Omental fat pad (tissue), 4 donors: ENCODE data around the gene TNFAIP3. TPM values are rescaled to one million over a fixed set of nuclear protein-coding genes. Genes with fewer than 3 reads are reported as not detected.

ENCODE experiments used
- ATAC-seq: fragments of 150-250 bp; one replicate; pipeline ENCODE4 v1.9.1; 2016; ENCODE audit warnings: mild to moderate bottlenecking, moderate library complexity; ENCODE audit not compliant: low FRiP score
- DNase-seq: peaks from one replicate; pipeline ENCODE4 v3.0.0-alpha.2; 2019; ENCODE audit warnings: low spot score
- total RNA-seq, 4 donors: library from RNA; depleted of rRNA; stranded (reverse); fragments of >200 nt; gene quantifications; one replicate each; pipeline ENCODE4 v1.1.0, GENCODE V29; 2016
- TF ChIP-seq, protein P1 (sequence below), 3 donors: fragments of 450-650 bp; IDR thresholded peaks; one replicate each; pipeline ENCODE4 v1.5.1; 2016 to 2017; ENCODE audit warnings: antibody characterized with exemption in 3 of 3, mild to moderate bottlenecking in 3 of 3, moderate library complexity in 2 of 3

Gene TNFAIP3
- total RNA-seq, 4 donors from 2014 or later: 24.2 to 250 (median 44.5) TPM

DNA sequence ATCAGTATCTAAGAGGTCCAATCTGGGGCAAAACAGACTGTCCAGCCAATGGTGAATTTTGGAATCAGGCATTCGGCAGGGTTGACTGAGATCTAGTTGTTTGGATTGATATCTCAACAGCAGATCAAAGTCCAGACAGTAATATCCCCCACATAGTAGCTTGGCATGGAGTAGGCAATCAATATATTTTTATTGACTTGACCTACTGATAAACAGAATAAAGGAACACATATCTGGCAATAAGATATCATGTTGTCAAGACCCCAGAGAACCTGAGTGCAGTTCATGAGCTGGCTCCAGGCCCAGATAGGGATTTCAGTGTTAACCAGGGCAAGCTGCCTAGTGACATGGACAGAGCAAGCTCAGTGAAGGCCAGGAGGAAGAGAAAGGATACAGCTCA lies 34.4 kb downstream of the TNFAIP3 start:
- DNase-seq (no peak), ATAC-seq (no peak)
- TF ChIP-seq, protein P1, sequence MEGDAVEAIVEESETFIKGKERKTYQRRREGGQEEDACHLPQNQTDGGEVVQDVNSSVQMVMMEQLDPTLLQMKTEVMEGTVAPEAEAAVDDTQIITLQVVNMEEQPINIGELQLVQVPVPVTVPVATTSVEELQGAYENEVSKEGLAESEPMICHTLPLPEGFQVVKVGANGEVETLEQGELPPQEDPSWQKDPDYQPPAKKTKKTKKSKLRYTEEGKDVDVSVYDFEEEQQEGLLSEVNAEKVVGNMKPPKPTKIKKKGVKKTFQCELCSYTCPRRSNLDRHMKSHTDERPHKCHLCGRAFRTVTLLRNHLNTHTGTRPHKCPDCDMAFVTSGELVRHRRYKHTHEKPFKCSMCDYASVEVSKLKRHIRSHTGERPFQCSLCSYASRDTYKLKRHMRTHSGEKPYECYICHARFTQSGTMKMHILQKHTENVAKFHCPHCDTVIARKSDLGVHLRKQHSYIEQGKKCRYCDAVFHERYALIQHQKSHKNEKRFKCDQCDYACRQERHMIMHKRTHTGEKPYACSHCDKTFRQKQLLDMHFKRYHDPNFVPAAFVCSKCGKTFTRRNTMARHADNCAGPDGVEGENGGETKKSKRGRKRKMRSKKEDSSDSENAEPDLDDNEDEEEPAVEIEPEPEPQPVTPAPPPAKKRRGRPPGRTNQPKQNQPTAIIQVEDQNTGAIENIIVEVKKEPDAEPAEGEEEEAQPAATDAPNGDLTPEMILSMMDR (IDR thresholded peaks at IDR 0.05): no peak

DNA sequence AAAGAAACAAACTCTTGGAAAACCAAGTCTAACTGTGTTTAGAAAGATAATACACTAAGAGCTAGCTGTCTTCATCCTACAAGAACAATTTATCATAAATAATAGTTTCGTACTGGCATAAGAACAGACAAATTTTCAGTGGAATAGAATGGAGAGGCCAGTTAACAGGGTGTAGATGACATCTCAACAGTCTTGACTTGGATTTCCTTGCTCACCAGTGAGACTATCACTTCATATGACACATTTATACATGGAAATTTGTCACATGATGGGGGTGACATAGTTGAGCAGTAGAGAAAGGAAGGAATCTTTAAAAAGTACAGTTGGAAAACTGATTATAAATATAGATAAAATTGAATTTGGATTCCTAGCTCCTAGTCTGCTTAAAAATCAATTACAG lies 35.6 kb downstream of the TNFAIP3 start:
- TF ChIP-seq, protein P1 (IDR thresholded peaks at IDR 0.05): no peak
- ATAC-seq: no peak
- no peak for DNase-seq

DNA sequence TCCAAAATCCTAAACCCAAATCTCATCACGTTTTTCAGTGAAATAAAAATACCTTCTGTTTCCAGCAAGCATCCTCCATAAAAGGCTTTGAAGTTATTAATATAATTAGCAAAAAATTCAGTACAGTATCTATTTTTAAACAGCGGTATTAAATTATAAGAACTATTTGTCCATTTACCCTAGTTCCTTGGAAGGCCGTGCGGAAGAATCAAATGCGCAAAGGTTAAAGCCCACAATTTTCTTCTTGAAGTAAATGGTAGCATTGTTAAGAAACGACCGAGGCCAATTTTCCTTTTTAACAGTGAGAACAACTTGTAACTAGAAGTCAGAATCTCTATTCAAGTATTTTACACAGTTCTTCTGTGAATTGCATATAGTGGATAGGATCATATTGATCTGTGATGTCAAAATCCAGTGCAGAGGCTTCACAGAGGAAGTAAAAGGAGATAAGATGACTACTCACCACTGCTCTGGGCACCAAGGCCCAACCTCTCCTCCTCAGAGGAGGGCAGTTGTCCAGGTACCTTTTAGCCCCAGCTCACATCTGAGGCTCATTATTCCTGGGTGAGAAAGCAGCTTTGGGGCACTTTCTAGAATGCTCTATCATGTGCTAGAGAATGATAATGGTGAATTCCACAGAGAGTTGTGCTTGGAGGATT lies 36.3 kb downstream of the TNFAIP3 start:
- TF ChIP-seq, protein P1 (IDR thresholded peaks at IDR 0.05): no peak
- DNase-seq: no peak

DNA sequence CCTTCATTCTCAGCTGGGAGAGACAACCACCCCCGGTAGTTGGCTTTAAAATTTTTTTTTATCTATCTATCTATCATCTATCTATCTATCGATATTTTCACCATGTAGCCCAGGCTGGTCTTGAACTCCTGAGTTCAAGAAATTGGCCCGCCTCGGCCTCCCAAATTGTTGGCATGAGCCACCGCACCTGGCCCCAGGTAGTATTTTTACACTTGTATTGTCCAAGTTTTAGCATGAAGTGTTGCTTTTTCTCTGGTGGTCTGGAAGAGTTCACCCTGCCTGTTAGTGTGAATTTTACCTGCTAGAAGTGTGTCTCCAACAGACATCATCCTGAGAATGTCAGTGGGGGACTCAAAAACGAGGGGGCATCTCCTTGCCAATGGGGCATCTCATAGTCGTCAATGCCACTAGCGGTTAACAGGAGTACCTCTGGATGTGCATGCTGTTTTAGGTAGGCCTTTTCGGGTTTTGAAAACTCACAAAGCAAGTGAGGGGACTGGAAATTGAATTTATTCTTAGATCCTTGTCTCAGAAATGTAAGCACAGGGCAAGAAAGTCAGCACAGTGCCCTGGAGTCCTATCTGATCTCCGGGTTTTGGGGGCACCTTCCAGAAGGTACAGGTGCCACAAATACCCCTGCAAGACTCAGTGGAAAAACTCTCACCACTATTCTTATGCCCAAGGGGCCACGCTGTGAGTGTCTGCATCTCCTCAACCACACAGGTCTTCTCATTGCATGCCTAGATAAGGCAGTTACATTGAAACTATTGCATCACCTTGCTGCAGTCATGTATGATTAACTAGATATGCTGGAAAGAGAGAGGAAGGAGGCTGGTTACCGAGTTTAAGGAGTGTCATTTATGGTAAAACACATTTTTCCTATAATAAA lies 37.1 kb downstream of the TNFAIP3 start:
- no peak for DNase-seq
- peak; percentile 64 for ATAC-seq
- TF ChIP-seq, protein P1 (IDR thresholded peaks at IDR 0.05): no peak

More for the DNA sequence above, 36.3 kb downstream of the TNFAIP3 start:
- no peak for ATAC-seq

DNA sequence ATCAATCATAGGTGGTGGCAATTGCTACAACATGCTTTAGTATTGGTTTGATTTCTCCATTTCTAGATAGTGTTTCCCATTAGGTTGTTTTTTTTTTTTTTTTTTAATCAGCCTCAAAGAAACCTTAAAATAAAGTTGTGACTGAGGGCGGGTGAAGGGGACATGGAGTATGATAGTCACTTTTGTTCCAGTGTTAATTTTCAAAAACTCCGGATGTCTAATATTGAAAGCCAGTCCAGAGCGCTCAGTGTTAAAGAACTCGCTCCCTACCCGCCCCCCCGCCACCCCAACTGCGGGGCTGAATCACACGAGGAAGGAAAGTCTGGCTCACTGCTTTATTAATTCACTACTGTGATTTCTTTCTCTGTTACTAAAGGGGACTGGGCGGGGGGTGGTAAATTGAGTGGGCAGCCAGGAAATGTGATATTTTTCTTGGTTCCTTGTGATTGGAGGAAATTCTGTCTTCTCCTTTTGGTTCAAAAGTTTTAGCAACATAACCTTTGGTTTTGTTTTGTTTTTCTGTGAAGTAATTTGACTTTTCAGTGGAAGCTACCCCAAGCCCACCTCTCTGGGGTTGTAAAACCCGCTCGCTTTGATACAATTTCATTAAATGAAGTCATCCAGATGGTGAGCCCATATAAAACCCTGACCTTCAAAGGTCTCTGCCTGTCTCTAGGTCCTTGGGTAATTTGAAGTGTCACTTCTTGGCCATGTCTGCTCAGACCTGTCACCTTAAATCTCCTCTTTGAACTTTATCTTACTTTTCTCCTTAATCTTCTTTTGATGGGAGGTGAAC lies 38.0 kb downstream of the TNFAIP3 start:
- DNase-seq (no peak), ATAC-seq (no peak)
- TF ChIP-seq, protein P1 (IDR thresholded peaks at IDR 0.05): no peak

DNA sequence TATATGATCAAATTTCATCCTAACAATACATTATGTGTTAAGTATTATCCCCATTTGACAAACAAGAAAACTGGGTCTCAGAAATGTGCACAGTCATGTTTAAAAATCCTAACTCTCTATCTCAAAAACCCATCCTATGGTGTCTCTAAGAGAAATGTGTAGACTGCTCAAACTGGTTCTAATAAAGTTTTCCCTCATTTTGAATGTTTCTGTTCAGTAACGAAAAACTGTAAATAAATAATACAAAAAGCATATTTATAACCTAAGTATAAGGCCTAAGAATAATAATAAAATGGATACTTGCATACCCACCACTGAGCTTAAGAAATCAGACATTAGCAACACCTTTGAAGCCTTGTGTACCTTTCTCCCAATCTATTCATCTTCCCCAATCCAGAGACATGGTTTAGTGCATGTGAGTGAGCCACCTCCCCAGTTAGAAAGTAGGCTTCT lies 39.0 kb downstream of the TNFAIP3 start:
- no peak for ATAC-seq

More for the DNA sequence above, 39.0 kb downstream of the TNFAIP3 start:
- TF ChIP-seq, protein P1 (IDR thresholded peaks at IDR 0.05): no peak
- DNase-seq: no peak
